Calu3 (cell line): Measurements from ENCODE around the gene SLC11A1. TPM values are rescaled to one million over a fixed set of nuclear protein-coding genes. Genes with fewer than 3 reads are reported as not detected.

Experiments
- BruUV-seq: library from RNA; stranded (reverse); fragments of 400-500 nt; replicated peaks from 2 replicates; lab custom pipeline; 2021; lab: Mats Ljungman, UMichigan
- CTCF ChIA-PET: fragments of 300-600 bp; sonication (Branson Sonifier 250); formaldehyde crosslinking; loops from one replicate; lab custom pipeline; 2022; ENCODE audit warnings: antibody characterized with exemption; lab: Charles Lee
- DNase-seq: peaks from one replicate; pipeline ENCODE4 v3.0.0; 2022
- H3K27ac Mint-ChIP-seq: one replicate; pipeline ENCODE4 v1.8.0; 2022; ENCODE audit warnings: mixed read lengths; ENCODE audit not compliant: unreplicated experiment
- H3K27me3 Mint-ChIP-seq: one replicate; pipeline ENCODE4 v1.8.0; 2022; ENCODE audit warnings: mixed read lengths; ENCODE audit not compliant: unreplicated experiment
- H3K36me3 Mint-ChIP-seq: one replicate; pipeline ENCODE4 v1.8.0; 2022; ENCODE audit warnings: mild to moderate bottlenecking, moderate library complexity, mixed read lengths; ENCODE audit not compliant: insufficient read depth, unreplicated experiment
- H3K4me1 Mint-ChIP-seq: one replicate; pipeline ENCODE4 v1.8.0; 2022; ENCODE audit warnings: mild to moderate bottlenecking, low read depth, mixed read lengths; ENCODE audit not compliant: unreplicated experiment
- H3K4me3 Mint-ChIP-seq: one replicate; pipeline ENCODE4 v1.8.0; 2022; ENCODE audit warnings: mild to moderate bottlenecking, low read depth, moderate library complexity, mixed read lengths; ENCODE audit not compliant: unreplicated experiment
- H3K9me3 Mint-ChIP-seq: one replicate; pipeline ENCODE4 v1.8.0; 2022; ENCODE audit warnings: low read depth, mixed read lengths; ENCODE audit not compliant: unreplicated experiment
- intact Hi-C: fragments of 100-400 bp; cut with micrococcal nuclease; formaldehyde crosslinking; loops from one replicate; pipeline ENCODE4 v1.10.0; 2022; ENCODE audit not compliant: unreplicated experiment
- total RNA-seq: library from RNA; stranded (reverse); gene quantifications from 2 replicates; pipeline ENCODE4 v1.2.3, GENCODE V29; 2022
- TF ChIP-seq, protein P1 (sequence below): fragments of 200-600 bp; IDR thresholded peaks from one replicate; pipeline ENCODE4 v1.8.0; 2022; ENCODE audit warnings: antibody characterized with exemption; ENCODE audit not compliant: unreplicated experiment

SLC11A1 gene
- total RNA-seq, 1 experiment from 2014 or later = not detected

DNA sequence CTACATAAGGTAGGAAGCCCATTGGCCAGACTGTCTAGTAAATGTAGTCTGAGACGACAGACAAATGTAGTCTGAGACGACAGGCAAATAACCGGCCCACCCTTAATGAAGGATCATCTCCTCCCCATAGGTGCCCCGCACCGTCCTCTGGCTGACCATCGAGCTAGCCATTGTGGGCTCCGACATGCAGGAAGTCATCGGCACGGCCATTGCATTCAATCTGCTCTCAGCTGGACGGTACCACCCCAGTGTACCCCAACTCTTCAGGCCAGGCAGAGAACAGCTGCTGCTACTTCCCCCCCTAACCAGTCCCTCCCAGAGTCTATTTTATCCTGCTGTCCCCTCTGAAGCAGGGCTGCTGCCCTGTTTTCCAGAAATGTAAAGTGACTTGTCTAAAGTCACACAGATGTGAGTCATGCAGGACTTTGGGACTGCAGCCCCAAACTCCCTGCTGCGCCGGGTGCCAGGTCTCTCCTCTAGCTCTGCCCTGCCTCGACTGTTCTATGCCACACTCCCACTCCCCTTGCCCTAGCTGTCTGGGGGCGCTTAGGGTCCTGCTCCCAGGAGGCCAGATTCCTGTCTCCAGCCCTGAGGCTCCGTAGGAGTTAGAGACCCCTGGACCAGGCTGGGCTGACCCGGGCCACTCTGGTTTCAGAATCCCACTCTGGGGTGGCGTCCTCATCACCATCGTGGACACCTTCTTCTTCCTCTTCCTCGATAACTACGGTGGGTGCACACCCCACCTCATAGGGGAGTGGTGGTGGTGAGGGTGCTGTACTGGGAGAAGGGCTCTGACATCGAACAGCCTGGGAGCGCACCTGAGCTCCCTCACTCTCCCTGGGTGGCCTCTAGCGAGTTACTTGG, 4.7 kb downstream of the SLC11A1 start:
- H3K27me3 Mint-ChIP-seq = peaks cover 20% of the 10 kb centered on the region
- DNase-seq = no peak
- no peaks in the 10 kb centered on the region for H3K9me3 Mint-ChIP-seq
- intact Hi-C loops = no loop called here
- peaks cover 17% of the 10 kb centered on the region for H3K4me1 Mint-ChIP-seq
- CTCF ChIA-PET = interaction anchor here (0.5 to 1.6 kb wide), 8 partner anchors 9 to 496 kb away, joined by 3 to 6 read pairs (median 4); partner anchors contain the start of gene CATIP
- H3K4me3 Mint-ChIP-seq = peak overlapping the region; percentile 33
- peaks cover 11% of the 10 kb centered on the region for H3K36me3 Mint-ChIP-seq
- TF ChIP-seq, protein P1, sequence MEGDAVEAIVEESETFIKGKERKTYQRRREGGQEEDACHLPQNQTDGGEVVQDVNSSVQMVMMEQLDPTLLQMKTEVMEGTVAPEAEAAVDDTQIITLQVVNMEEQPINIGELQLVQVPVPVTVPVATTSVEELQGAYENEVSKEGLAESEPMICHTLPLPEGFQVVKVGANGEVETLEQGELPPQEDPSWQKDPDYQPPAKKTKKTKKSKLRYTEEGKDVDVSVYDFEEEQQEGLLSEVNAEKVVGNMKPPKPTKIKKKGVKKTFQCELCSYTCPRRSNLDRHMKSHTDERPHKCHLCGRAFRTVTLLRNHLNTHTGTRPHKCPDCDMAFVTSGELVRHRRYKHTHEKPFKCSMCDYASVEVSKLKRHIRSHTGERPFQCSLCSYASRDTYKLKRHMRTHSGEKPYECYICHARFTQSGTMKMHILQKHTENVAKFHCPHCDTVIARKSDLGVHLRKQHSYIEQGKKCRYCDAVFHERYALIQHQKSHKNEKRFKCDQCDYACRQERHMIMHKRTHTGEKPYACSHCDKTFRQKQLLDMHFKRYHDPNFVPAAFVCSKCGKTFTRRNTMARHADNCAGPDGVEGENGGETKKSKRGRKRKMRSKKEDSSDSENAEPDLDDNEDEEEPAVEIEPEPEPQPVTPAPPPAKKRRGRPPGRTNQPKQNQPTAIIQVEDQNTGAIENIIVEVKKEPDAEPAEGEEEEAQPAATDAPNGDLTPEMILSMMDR = no peak
- H3K27ac Mint-ChIP-seq = peak overlapping the region; percentile 10
- BruUV-seq = no TSS peak

DNA sequence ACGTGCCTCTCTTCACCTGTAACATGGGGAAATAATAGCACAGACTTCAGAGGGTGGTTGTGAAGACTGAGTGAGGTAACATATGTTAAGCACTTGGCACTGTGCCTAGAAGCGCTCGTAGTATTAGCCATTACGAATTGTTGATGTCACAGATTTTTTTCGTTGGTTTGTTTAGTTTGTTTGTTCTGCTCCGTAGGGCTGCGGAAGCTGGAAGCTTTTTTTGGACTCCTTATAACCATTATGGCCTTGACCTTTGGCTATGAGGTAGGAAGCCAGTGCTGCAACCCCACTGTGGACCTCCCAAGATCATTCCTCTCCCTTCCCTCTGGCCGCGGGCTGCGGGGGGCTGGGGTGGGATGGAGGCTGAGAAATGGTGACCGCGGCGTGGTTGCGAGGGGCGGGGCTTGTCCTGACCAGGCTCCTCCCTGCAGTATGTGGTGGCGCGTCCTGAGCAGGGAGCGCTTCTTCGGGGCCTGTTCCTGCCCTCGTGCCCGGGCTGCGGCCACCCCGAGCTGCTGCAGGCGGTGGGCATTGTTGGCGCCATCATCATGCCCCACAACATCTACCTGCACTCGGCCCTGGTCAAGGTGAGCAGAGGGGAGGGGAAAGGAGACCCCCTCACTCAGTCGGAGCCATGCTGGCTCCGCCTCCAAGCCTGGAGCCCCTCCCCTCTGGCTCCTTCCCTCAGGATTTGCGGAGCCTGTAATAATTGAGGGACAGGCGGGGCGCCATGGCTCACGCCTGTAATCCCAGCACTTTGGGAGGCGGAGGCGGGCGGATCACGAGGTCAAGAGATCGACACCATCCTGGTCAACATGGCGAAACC, 5.5 kb downstream of the SLC11A1 start:
- H3K36me3 Mint-ChIP-seq = peaks cover 11% of the 10 kb centered on the region
- peak overlapping the region; percentile 10 for H3K27ac Mint-ChIP-seq
- no TSS peak for BruUV-seq
- TF ChIP-seq, protein P1 = no peak
- CTCF ChIA-PET = interaction anchor here (0.6 to 1.6 kb wide), 6 partner anchors 9 to 336 kb away, joined by 3 to 6 read pairs (median 4); partner anchors contain the start of gene CATIP
- intact Hi-C loops = no loop called here
- peaks cover 12% of the 10 kb centered on the region for H3K4me1 Mint-ChIP-seq
- DNase-seq = no peak
- H3K4me3 Mint-ChIP-seq = peak overlapping the region; percentile 33
- peaks cover 11% of the 10 kb centered on the region for H3K27me3 Mint-ChIP-seq
- no peaks in the 10 kb centered on the region for H3K9me3 Mint-ChIP-seq

DNA sequence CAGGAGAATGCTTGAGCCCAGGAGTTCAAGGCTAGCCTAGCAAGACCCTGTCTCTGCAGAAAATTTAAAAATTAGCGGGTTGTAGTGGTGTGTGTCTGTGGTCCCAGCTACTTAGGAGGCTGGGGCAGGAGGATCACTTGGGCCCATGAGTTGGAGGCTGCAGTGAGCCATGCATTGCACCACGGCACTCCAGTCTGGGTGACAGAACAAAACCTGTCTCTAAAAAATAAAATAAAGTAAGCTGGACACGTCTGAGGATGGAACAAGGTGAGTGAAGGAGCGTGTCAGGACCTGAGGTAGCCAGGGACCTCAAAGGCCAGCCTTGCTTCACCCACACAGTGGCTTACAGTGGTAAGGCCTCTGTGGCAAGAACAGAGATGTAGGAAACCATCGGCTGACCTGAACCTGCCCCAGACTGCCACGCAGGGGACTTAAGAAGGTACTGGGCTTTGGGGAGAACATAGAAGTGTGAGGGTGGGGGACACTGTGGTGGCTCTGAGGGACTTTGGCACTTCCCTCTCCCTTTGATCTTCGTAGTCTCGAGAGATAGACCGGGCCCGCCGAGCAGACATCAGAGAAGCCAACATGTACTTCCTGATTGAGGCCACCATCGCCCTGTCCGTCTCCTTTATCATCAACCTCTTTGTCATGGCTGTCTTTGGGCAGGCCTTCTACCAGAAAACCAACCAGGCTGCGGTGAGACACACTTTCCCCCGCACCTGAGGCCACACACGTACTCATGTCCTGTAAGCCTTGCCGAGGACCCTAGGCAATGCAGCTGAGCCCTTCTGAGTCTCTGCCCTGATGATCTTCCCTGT, 7.5 kb downstream of the SLC11A1 start:
- Mint-ChIP-seq H3K27ac (peak overlapping the region; percentile 60), H3K9me3 (no peaks in the 10 kb centered on the region), H3K36me3 (peaks cover 16% of the 10 kb centered on the region), H3K4me3 (no peak overlapping the region), H3K27me3 (no peaks in the 10 kb centered on the region), H3K4me1 (peaks cover 12% of the 10 kb centered on the region)
- CTCF ChIA-PET = no interaction called here
- intact Hi-C loops = loop anchor here (10.0 kb wide), 1 partner anchor 205 kb away; no protein-coding TSS in a partner anchor
- BruUV-seq = no TSS peak
- TF ChIP-seq, protein P1 = no peak
- DNase-seq = no peak

DNA sequence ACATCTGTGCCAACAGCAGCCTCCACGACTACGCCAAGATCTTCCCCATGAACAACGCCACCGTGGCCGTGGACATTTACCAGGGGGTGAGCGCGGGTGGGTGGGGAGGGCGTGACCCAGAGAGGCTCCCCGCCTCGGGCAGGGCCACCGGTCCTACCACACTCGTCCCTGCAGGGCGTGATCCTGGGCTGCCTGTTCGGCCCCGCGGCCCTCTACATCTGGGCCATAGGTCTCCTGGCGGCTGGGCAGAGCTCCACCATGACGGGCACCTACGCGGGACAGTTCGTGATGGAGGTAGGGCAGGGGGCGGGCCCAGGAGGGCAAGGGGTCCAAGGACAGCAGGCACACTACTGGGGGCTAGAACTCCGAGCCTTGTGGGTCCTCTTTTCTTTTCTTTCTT, 9.1 kb downstream of the SLC11A1 start:
- peaks cover 20% of the 10 kb centered on the region for H3K4me1 Mint-ChIP-seq
- intact Hi-C loops = loop anchor here (10.0 kb wide), 1 partner anchor 206 kb away; no protein-coding TSS in a partner anchor
- CTCF ChIA-PET = no interaction called here

More for the DNA sequence above, 9.1 kb downstream of the SLC11A1 start:
- no peak overlapping the region for H3K27ac Mint-ChIP-seq
- H3K4me3 Mint-ChIP-seq = no peak overlapping the region
- BruUV-seq = no TSS peak
- H3K9me3 Mint-ChIP-seq = no peaks in the 10 kb centered on the region
- H3K36me3 Mint-ChIP-seq = peaks cover 23% of the 10 kb centered on the region
- no peaks in the 10 kb centered on the region for H3K27me3 Mint-ChIP-seq
- TF ChIP-seq, protein P1 = no peak
- no peak for DNase-seq
